ENCODE results near the gene GAS7.

GRCh38 chr17:9940841-9941240, 257.6 kb downstream of the GAS7 start:
- TF ChIP-seq EGR1 (IDR thresholded peaks at IDR 0.05; ENCODE audit: borderline replicate concordance in 1 of 2, low read depth in 2 of 2, low read length in 2 of 2): no peak
- no peak for TF ChIP-seq CTCF (IDR thresholded peaks at IDR 0.05 in 2 of 3, conservative IDR thresholded peaks at IDR 0.05 in 1 of 3; ENCODE audit: control insufficient read depth in 2 of 3, extremely low read depth in 1 of 3, insufficient read depth in 1 of 3, low read depth in 3 of 3, low read length in 3 of 3)
- no peak for TF ChIP-seq CUX1 (IDR thresholded peaks at IDR 0.05; ENCODE audit: insufficient replicate concordance, low read depth, low read length)
- no peak for TF ChIP-seq POLR2AphosphoS5 (IDR thresholded peaks at IDR 0.05; ENCODE audit: low read length)
- no peak for TF ChIP-seq ETV6 (conservative IDR thresholded peaks at IDR 0.05 in 1 of 2, IDR thresholded peaks at IDR 0.05 in 1 of 2; ENCODE audit: borderline replicate concordance in 1 of 2, low read depth in 1 of 2)
- TF ChIP-seq EZH2 (IDR thresholded peaks at IDR 0.05; ENCODE audit: borderline replicate concordance, control insufficient read depth, low read depth, low read length): no peak
- TF ChIP-seq MTA3 (IDR thresholded peaks at IDR 0.05; ENCODE audit: borderline replicate concordance, low read length): no peak
- no peak for TF ChIP-seq PML (IDR thresholded peaks at IDR 0.05; ENCODE audit: low read length)
- TF ChIP-seq GABPA (IDR thresholded peaks at IDR 0.05; ENCODE audit: low read depth): no peak
- no peak for TF ChIP-seq CHD1 (IDR thresholded peaks at IDR 0.05; ENCODE audit: low read depth, low read length)
- no peak for TF ChIP-seq FOXM1 (IDR thresholded peaks at IDR 0.05; ENCODE audit: low read depth, low read length)
